A549 (cell line): ENCODE measurements around the gene MAP4K4. TPM values are rescaled to one million over a fixed set of nuclear protein-coding genes. Genes with fewer than 3 reads are reported as not detected.
"Not testable (repeated sequence)": the region's sequence is repeated elsewhere in the genome, so short reads cannot be mapped to it uniquely, and the experiment has no call there.

Experiments used
- ATAC-seq, 2 experiments: fragments of 200-7000 bp in 1 of 2; fragments of >200 bp in 1 of 2; cut with Nextera tagmentation in 1 of 2; cut with Tn5 transposase in 1 of 2; 3 replicates each; pipeline versions ENCODE4 v1.8.0 to v1.9.1; 2018 to 2020; ENCODE audit warnings: mild to moderate bottlenecking in 1 of 2, moderate library complexity in 1 of 2
- CTCF ChIA-PET: fragments of 300-600 bp; sonication (Branson Sonifier 250); formaldehyde crosslinking; extraction: SDS; loops from one replicate; lab custom pipeline; 2021; ENCODE audit warnings: antibody characterized with exemption, inconsistent platforms; lab: Yijun Ruan, JAX
- POLR2A ChIA-PET: fragments of 350-600 bp; formaldehyde crosslinking; extraction: SDS; loops from one replicate; lab custom pipeline; 2021; ENCODE audit warnings: antibody characterized with exemption, inconsistent platforms; lab: Yijun Ruan, JAX
- DNase-seq, 2 experiments: peaks; one replicate each; pipeline versions ENCODE4 v3.0.0 to v3.0.0-alpha.2; 2011 to 2016; ENCODE audit warnings: low read depth in 1 of 2, low spot score in 1 of 2
- FAIRE-seq: peaks from 2 replicates; lab custom pipeline; 2011; peaks lifted over from hg19 to GRCh38; lab: Jason Lieb, UNC
- H3K27ac ChIP-seq, 2 experiments: fragments of >200 bp; sonication (Bioruptor Twin); formaldehyde crosslinking; 3 replicates each; pipeline ENCODE4 v1.5.1; 2016 to 2017
- H3K4me1 ChIP-seq: fragments of >200 bp; sonication (Bioruptor Twin); formaldehyde crosslinking; 3 replicates; pipeline ENCODE4 v1.6.1; 2016
- H3K4me2 ChIP-seq: fragments of >200 bp; sonication (Bioruptor Twin); formaldehyde crosslinking; 3 replicates; pipeline ENCODE4 v1.6.1; 2016
- H3K4me3 ChIP-seq: fragments of >200 bp; sonication (Bioruptor Twin); formaldehyde crosslinking; 3 replicates; pipeline ENCODE4 v1.5.1; 2016
- H3K9me3 ChIP-seq: fragments of >200 bp; sonication (Bioruptor Twin); formaldehyde crosslinking; 3 replicates; pipeline ENCODE4 v1.6.1; 2016
- CEBPB ChIP-seq, 2 experiments: fragments of >200 bp in 1 of 2; sonication (Bioruptor Twin) in 1 of 2; formaldehyde crosslinking in 1 of 2; IDR thresholded peaks; 2 replicates each; pipeline ENCODE4 v1.6.1; 2012 to 2016
- CHD2 ChIP-seq: fragments of 150-350 bp; IDR thresholded peaks from 2 replicates; pipeline ENCODE4 v1.6.1; 2014; ENCODE audit warnings: low read length; ENCODE audit not compliant: partially characterized antibody
- EHMT2 ChIP-seq: fragments of 200-600 bp; sonication (generic); IDR thresholded peaks from 2 replicates; pipeline ENCODE4 v1.6.1; 2016; ENCODE audit warnings: antibody characterized with exemption, low read depth, mild to moderate bottlenecking, moderate library complexity
- FOXS1 ChIP-seq: fragments of 250-450 bp; sonication (Bioruptor Pico); IDR thresholded peaks from 2 replicates; pipeline ENCODE4 v1.5.0; 2020; ENCODE audit warnings: mild to moderate bottlenecking, moderate library complexity
- HOXB13 ChIP-seq: fragments of 250-450 bp; sonication (Bioruptor Pico); IDR thresholded peaks from 2 replicates; pipeline ENCODE4 v1.5.0; 2020; ENCODE audit warnings: low read depth, mild to moderate bottlenecking, moderate library complexity
- JUN ChIP-seq, 2 experiments: fragments of >200 bp; sonication (Bioruptor Twin); formaldehyde crosslinking; IDR thresholded peaks; 2 replicates in 1 of 2; 3 replicates in 1 of 2; pipeline ENCODE4 v1.6.1; 2016 to 2017
- KDM1A ChIP-seq: fragments of 200-600 bp; sonication (generic); IDR thresholded peaks from 2 replicates; pipeline ENCODE4 v1.6.1; 2016; ENCODE audit warnings: low read depth, mild to moderate bottlenecking
- NR3C1 ChIP-seq: fragments of >200 bp; sonication (Bioruptor Twin); formaldehyde crosslinking; IDR thresholded peaks from 3 replicates; pipeline ENCODE4 v1.6.1; 2017
- RARB ChIP-seq: fragments of 250-450 bp; sonication (Bioruptor Pico); IDR thresholded peaks from 2 replicates; pipeline ENCODE4 v1.8.0; 2021; ENCODE audit warnings: mild to moderate bottlenecking, moderate library complexity
- SMC3 ChIP-seq: fragments of >200 bp; sonication (Bioruptor Twin); formaldehyde crosslinking; IDR thresholded peaks from 3 replicates; pipeline ENCODE4 v1.6.1; 2018; ENCODE audit warnings: inconsistent platforms
- WGBS: methylation state at CpG from one replicate; pipeline ENCODE4 v1.1.6; 2017; ENCODE audit errors: missing lambda C conversion rate; 5-methylcytosine and 5-hydroxymethylcytosine counted together
- polyA plus RNA-seq, 4 experiments: library from polyadenylated mRNA; depleted of rRNA in 3 of 4; stranded (reverse); fragments of >200 nt; fragmentation: RNase III in 1 of 4; extraction: RNeasy Plus Mini Kit Qiagen cat#74134 plus additional on column Dnase treatment in 1 of 4; gene quantifications; 2 replicates in 3 of 4; 3 replicates in 1 of 4; pipeline ENCODE4 v1.2.3, GENCODE V29; 2011 to 2017
- TF ChIP-seq, protein P1 (sequence below): fragments of 450-650 bp; IDR thresholded peaks from 2 replicates; pipeline ENCODE4 v1.6.1; 2014; ENCODE audit warnings: antibody characterized with exemption
- TF ChIP-seq, protein P2 (sequence below): IDR thresholded peaks from 2 replicates; pipeline ENCODE4 v1.6.1; 2012
- TF ChIP-seq, protein P3 (sequence below): fragments of >200 bp; sonication (Bioruptor Twin); formaldehyde crosslinking; IDR thresholded peaks from 3 replicates; pipeline ENCODE4 v1.5.1; 2016

The MAP4K4 gene
- polyA plus RNA-seq, 2 of the 4 experiments (the other 2 are of a cell fraction): 61.9 to 82.2 TPM

DNA sequence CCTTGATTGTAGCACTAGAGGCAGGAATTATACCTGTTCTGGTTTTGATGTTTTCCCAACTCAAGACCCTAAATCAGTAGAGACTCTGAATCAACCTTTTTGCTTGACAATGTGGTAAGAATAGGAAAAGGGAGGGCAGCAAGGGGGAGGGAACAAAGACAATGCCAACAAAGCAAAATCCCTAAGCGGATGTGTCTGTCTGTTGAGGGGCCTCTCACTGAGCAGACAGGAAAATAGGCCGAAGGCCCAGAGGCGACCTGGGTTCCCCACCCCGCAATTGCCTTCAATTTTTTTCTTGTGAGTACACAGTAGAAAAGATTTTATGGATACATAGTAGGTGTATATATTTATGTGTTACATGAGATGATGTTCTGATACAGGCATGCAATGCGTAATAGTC is 75.6 kb downstream of the MAP4K4 start:
- H3K4me2 ChIP-seq: no peak overlapping the region
- H3K4me3 ChIP-seq: no peak overlapping the region
- no peak for TF ChIP-seq CHD2
- TF ChIP-seq, protein P1, sequence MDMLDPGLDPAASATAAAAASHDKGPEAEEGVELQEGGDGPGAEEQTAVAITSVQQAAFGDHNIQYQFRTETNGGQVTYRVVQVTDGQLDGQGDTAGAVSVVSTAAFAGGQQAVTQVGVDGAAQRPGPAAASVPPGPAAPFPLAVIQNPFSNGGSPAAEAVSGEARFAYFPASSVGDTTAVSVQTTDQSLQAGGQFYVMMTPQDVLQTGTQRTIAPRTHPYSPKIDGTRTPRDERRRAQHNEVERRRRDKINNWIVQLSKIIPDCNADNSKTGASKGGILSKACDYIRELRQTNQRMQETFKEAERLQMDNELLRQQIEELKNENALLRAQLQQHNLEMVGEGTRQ: no peak
- TF ChIP-seq HOXB13 (CRISPR knock-in tag): no peak
- TF ChIP-seq EHMT2: no peak
- TF ChIP-seq JUN (IDR thresholded peaks at IDR 0.05): no peak
- no peak for TF ChIP-seq SMC3
- no peak for TF ChIP-seq CEBPB (IDR thresholded peaks at IDR 0.05)
- TF ChIP-seq FOXS1 (CRISPR knock-in tag): no peak
- TF ChIP-seq KDM1A: no peak
- TF ChIP-seq, protein P2, sequence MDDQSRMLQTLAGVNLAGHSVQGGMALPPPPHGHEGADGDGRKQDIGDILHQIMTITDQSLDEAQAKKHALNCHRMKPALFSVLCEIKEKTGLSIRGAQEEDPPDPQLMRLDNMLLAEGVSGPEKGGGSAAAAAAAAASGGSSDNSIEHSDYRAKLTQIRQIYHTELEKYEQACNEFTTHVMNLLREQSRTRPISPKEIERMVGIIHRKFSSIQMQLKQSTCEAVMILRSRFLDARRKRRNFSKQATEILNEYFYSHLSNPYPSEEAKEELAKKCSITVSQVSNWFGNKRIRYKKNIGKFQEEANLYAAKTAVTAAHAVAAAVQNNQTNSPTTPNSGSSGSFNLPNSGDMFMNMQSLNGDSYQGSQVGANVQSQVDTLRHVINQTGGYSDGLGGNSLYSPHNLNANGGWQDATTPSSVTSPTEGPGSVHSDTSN: no peak
- peaks cover 50% of the 10 kb centered on the region for H3K4me1 ChIP-seq
- DNase-seq: no peak
- ChIA-PET POLR2A (no interaction called here), CTCF (no interaction called here)
- H3K9me3 ChIP-seq: no peaks in the 10 kb centered on the region
- H3K27ac ChIP-seq: no peak overlapping the region
- ATAC-seq: no peak
- no peak for FAIRE-seq
- WGBS: 92% methylated on average over 5 of the region's 5 CpGs

DNA sequence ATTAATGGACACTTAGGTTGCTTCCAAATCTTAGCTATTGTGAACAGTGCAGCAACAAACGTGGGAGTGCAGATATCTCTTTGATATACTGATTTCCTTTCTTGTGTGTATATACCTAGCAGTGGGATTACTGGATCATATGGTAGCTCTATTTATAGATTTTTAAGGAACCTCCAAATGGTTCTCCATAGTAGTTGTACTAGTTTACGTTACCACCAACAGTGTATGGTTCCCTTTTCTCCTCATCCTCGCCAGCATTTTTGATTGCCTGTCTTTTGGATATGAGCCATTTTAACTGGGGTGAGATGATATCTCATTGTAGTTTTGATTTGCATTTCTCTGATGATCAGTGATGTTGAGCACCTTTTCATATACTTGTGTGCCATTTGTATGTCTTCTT is 76.5 kb downstream of the MAP4K4 start:
- CTCF ChIA-PET: interaction anchor here (0.6 to 1.0 kb wide), 2 partner anchors 32 to 57 kb away, joined by 3 to 5 read pairs; no protein-coding TSS in a partner anchor
- H3K9me3 ChIP-seq, DNase-seq, H3K27ac ChIP-seq, H3K4me2 ChIP-seq, POLR2A ChIA-PET, FAIRE-seq, ATAC-seq, H3K4me3 ChIP-seq: not testable (repeated sequence)
- WGBS: 91% methylated on average over 3 of the region's 3 CpGs
- peaks cover 49% of the 10 kb centered on the region for H3K4me1 ChIP-seq

DNA sequence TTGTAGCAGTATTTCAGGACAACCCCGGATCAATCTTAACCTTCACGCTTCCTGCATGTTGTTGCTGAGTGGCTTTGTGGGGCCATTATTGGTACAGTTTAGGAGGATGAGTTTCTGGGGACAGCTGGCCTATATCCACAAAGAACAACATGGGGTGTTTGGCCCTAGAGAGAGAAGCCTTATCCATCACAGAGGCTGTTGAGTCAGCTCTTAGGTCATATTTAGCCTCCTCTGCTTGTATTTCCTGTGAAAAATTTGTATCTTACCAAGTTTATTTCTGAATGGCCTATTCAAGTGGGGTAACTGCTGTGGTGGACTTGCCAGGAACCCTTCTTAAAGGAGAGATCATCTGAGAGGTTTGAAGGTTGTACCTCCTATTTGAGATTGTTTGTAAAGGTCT is 77.6 kb downstream of the MAP4K4 start:
- 100% methylated on average over 2 of the region's 2 CpGs for WGBS

More for the DNA sequence above, 77.6 kb downstream of the MAP4K4 start:
- Histone ChIP-seq H3K4me3 (no peak overlapping the region), H3K4me1 (peaks cover 45% of the 10 kb centered on the region), H3K4me2 (no peak overlapping the region), H3K27ac (no peak overlapping the region), H3K9me3 (no peaks in the 10 kb centered on the region)
- no peak for TF ChIP-seq NR3C1
- TF ChIP-seq, protein P1: no peak
- TF ChIP-seq, protein P3, sequence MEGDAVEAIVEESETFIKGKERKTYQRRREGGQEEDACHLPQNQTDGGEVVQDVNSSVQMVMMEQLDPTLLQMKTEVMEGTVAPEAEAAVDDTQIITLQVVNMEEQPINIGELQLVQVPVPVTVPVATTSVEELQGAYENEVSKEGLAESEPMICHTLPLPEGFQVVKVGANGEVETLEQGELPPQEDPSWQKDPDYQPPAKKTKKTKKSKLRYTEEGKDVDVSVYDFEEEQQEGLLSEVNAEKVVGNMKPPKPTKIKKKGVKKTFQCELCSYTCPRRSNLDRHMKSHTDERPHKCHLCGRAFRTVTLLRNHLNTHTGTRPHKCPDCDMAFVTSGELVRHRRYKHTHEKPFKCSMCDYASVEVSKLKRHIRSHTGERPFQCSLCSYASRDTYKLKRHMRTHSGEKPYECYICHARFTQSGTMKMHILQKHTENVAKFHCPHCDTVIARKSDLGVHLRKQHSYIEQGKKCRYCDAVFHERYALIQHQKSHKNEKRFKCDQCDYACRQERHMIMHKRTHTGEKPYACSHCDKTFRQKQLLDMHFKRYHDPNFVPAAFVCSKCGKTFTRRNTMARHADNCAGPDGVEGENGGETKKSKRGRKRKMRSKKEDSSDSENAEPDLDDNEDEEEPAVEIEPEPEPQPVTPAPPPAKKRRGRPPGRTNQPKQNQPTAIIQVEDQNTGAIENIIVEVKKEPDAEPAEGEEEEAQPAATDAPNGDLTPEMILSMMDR: no peak
- no peak for TF ChIP-seq KDM1A
- no peak for TF ChIP-seq RARB
- FAIRE-seq (no peak), ATAC-seq (no peak), DNase-seq (no peak)
- ChIA-PET CTCF (interaction anchor here (1.0 kb wide), 1 partner anchor 8 kb away, joined by 3 read pairs; no protein-coding TSS in a partner anchor), POLR2A (no interaction called here)
